Airway epithelial cell (primary cell): ENCODE data around the gene CLASP2. TPM values are rescaled to one million over a fixed set of nuclear protein-coding genes. Genes with fewer than 3 reads are reported as not detected.

Source experiments
- total RNA-seq: library from RNA; depleted of rRNA; stranded (reverse); fragments of >200 nt; gene quantifications from 2 replicates; pipeline ENCODE4 v1.2.3, GENCODE V29; 2015

CLASP2 gene
- total RNA-seq = 21.1 and 23.3 TPM in 2 replicates

DNA sequence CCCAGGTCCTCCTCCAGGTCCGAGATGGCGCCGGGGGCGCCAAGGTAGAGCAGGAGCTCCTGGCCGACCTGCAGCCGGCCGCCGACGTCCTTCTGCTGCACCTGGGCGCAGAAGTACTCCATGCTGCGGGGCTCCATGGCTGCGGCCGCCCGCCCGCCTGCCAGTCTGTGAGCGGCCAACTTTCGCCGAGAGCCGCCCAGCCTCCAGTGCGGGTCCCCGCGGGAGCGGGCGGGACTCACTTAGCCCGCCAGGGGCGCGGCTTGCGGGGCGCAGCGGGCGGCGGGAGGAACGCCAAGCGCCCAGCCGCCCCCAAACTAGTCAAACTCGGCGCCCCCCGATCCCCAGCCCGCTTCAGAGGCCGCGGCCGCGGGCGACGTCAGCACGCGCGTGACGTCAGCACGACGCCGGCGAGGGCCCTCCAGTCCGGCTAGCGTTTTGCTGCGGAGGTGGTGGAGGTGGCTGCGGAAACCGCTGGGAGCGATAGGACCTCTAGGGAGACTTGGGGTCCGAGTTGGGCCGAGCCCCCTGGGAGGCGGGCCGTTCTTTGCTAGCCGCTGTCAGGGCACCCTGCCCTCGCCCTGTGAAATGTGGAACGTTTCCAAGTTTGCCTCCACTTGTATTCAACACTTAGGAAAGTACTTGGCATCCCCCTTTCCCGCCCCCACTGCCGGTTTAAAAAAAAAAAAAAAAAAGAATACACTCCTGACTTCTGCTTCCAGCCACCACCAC is at the start of gene CLASP2:
Gene CLASP2 (minus strand): TSS at position 389 of the 729 bp plus-strand sequence. CDS start 252 bp downstream, at position 137.

Other genes with a start within 250 kb of the CLASP2 start
- 106 and 170 TPM in 2 replicates for gene PDCD6IP, start 80.4 kb upstream of the CLASP2 start, total RNA-seq